Activated CD8-positive, alpha-beta T cell treated with anti-CD3 and anti-CD28 coated beads for 36 hours (primary cell): ENCODE results near the gene PHF23. TPM values are rescaled to one million over a fixed set of nuclear protein-coding genes. Genes with fewer than 3 reads are reported as not detected.

Source experiments
- ATAC-seq: fragments of 200-7000 bp; cut with Tn5 transposase; one replicate; pipeline ENCODE4 v1.10.0; 2021; ENCODE audit warnings: mild to moderate bottlenecking, moderate library complexity
- CTCF ChIA-PET: fragments of 350-600 bp; sonication (Branson Sonifier 250); formaldehyde crosslinking; loops from one replicate; lab custom pipeline; 2021; ENCODE audit warnings: antibody characterized with exemption; lab: Charles Lee
- POLR2A ChIA-PET: fragments of 350-600 bp; sonication (Branson Sonifier 250); formaldehyde crosslinking; loops from one replicate; lab custom pipeline; 2021; ENCODE audit warnings: antibody characterized with exemption; lab: Charles Lee
- DNase-seq: peaks from one replicate; pipeline ENCODE4 v3.0.0-alpha.2; 2020
- H3K27ac Mint-ChIP-seq: one replicate; pipeline ENCODE4 v1.8.0; 2021; ENCODE audit warnings: mild to moderate bottlenecking, mixed read lengths
- H3K27me3 Mint-ChIP-seq: one replicate; pipeline ENCODE4 v1.8.0; 2021; ENCODE audit warnings: mixed read lengths
- H3K36me3 Mint-ChIP-seq: one replicate; pipeline ENCODE4 v1.8.0; 2021; ENCODE audit warnings: low read depth, mixed read lengths
- H3K4me1 Mint-ChIP-seq: one replicate; pipeline ENCODE4 v1.8.0; 2021; ENCODE audit warnings: low read depth, mixed read lengths
- H3K4me3 Mint-ChIP-seq: one replicate; pipeline ENCODE4 v1.8.0; 2021; ENCODE audit warnings: mild to moderate bottlenecking, moderate library complexity, mixed read lengths
- H3K9me3 Mint-ChIP-seq: one replicate; pipeline ENCODE4 v1.8.0; 2021; ENCODE audit warnings: mixed read lengths
- intact Hi-C: fragments of 100-400 bp; cut with micrococcal nuclease; formaldehyde crosslinking; loops from one replicate; pipeline ENCODE4 v1.10.0; 2022
- total RNA-seq, 2 experiments: library from RNA; stranded (reverse); gene quantifications; one replicate each; pipeline ENCODE4 v1.2.3, GENCODE V29; 2021
- TF ChIP-seq, protein P1 (sequence below): fragments of 200-600 bp; IDR thresholded peaks from one replicate; pipeline ENCODE4 v1.8.0; 2022; ENCODE audit warnings: antibody characterized with exemption, mild to moderate bottlenecking

Gene PHF23
- total RNA-seq, 2 experiments from 2014 or later = 17.8 to 24.4 TPM

DNA sequence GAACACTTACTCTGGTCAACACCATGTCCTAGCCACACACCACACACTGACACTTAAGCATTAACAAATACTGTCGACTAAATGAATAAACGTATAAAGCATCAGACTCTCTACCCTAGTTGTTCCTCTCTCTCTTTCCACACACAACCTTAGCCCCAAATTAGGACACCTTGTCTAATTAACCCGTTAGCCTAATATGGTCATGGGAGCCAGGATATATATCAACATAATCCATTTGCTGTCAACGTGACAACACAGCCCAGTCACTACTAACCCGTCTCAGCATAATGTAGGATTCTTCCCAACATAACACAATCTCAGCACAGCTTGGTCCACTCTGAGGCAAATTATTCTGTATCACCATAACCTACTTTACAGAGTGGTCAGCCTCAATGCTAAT lies 7.1 kb downstream of the PHF23 start:
- Mint-ChIP-seq H3K4me3 (peak overlapping the region; percentile 99), H3K9me3 (no peaks in the 10 kb centered on the region), H3K27ac (peak overlapping the region; percentile 48), H3K27me3 (peaks cover 2% of the 10 kb centered on the region), H3K4me1 (peaks cover 51% of the 10 kb centered on the region), H3K36me3 (peaks cover 59% of the 10 kb centered on the region)
- POLR2A ChIA-PET = interaction anchor here (15.6 kb wide), 1 partner anchor 13 kb away, joined by 261 read pairs; the partner anchor contains the start of genes ACADVL and DLG4
- intact Hi-C loops = no loop called here
- CTCF ChIA-PET = interaction anchor here (4.3 kb wide), 1 partner anchor 12 kb away, joined by 22 read pairs; the partner anchor contains the start of genes ACADVL and DLG4
- ATAC-seq = no peak
- DNase-seq = no peak
- TF ChIP-seq, protein P1, sequence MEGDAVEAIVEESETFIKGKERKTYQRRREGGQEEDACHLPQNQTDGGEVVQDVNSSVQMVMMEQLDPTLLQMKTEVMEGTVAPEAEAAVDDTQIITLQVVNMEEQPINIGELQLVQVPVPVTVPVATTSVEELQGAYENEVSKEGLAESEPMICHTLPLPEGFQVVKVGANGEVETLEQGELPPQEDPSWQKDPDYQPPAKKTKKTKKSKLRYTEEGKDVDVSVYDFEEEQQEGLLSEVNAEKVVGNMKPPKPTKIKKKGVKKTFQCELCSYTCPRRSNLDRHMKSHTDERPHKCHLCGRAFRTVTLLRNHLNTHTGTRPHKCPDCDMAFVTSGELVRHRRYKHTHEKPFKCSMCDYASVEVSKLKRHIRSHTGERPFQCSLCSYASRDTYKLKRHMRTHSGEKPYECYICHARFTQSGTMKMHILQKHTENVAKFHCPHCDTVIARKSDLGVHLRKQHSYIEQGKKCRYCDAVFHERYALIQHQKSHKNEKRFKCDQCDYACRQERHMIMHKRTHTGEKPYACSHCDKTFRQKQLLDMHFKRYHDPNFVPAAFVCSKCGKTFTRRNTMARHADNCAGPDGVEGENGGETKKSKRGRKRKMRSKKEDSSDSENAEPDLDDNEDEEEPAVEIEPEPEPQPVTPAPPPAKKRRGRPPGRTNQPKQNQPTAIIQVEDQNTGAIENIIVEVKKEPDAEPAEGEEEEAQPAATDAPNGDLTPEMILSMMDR = no peak

DNA sequence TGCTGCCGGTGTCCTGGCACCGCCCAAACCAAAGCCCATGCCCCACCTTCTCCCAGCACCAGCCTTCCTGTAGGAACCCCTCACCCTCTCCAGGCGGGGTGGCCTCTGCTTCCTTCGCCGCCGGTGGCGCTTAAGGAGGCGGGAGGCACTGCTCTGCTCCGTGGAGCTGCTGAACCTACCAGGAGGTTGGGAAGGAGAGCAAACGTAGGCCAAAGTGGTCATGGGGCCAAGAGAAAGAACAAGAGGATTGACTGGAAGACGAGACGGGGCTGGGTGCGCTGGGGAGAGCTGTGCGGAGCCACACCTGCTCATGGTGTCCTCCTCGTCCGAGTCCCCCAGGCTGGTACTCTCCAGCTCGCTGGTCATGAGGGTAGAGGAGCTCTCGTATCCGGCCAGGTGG lies 9.8 kb downstream of the PHF23 start:
- H3K4me1 Mint-ChIP-seq = peaks cover 30% of the 10 kb centered on the region
- CTCF ChIA-PET = interaction anchor here (1.3 kb wide), 1 partner anchor 9 kb away, joined by 6 read pairs; no protein-coding TSS in a partner anchor

DNA sequence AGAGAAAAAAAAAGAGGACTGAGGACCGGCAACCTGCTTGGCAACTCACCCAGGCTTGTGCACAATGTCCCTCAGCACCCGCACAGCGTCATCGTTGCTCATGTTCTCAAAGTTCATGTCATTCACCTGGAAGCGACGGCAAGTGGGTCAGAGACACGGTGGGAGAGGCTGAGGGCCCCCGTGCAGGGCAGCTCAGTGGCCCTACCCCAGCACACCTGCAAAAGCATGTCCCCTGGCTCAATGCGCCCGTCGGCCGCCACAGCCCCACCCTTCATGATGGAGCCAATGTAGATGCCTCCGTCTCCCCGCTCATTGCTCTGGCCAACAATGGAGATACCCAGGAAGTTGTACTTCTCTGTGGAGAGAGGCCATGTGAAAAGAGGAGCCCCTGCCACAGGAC lies 10.3 kb downstream of the PHF23 start:
- no peak overlapping the region for H3K4me3 Mint-ChIP-seq
- no peaks in the 10 kb centered on the region for H3K9me3 Mint-ChIP-seq
- POLR2A ChIA-PET = interaction anchor here (1.4 kb wide), 1 partner anchor 85 kb away, joined by 5 read pairs; no protein-coding TSS in a partner anchor
- no peak overlapping the region for H3K27ac Mint-ChIP-seq
- TF ChIP-seq, protein P1 = no peak
- DNase-seq = no peak
- intact Hi-C loops = no loop called here
- H3K4me1 Mint-ChIP-seq = peaks cover 28% of the 10 kb centered on the region
- no peaks in the 10 kb centered on the region for H3K27me3 Mint-ChIP-seq
- H3K36me3 Mint-ChIP-seq = peaks cover 42% of the 10 kb centered on the region
- CTCF ChIA-PET = no interaction called here
- ATAC-seq = no peak

More for the DNA sequence above, 9.8 kb downstream of the PHF23 start:
- no peak overlapping the region for H3K4me3 Mint-ChIP-seq
- peaks cover 41% of the 10 kb centered on the region for H3K36me3 Mint-ChIP-seq
- DNase-seq = no peak
- no peak overlapping the region for H3K27ac Mint-ChIP-seq
- peaks cover 2% of the 10 kb centered on the region for H3K27me3 Mint-ChIP-seq
- POLR2A ChIA-PET = interaction anchor here (1.4 to 15.6 kb wide), 2 partner anchors 10 to 85 kb away, joined by 5 to 261 read pairs; partner anchors contain the start of genes ACADVL and DLG4
- no peak for ATAC-seq
- intact Hi-C loops = no loop called here
- TF ChIP-seq, protein P1 = no peak
- no peaks in the 10 kb centered on the region for H3K9me3 Mint-ChIP-seq

DNA sequence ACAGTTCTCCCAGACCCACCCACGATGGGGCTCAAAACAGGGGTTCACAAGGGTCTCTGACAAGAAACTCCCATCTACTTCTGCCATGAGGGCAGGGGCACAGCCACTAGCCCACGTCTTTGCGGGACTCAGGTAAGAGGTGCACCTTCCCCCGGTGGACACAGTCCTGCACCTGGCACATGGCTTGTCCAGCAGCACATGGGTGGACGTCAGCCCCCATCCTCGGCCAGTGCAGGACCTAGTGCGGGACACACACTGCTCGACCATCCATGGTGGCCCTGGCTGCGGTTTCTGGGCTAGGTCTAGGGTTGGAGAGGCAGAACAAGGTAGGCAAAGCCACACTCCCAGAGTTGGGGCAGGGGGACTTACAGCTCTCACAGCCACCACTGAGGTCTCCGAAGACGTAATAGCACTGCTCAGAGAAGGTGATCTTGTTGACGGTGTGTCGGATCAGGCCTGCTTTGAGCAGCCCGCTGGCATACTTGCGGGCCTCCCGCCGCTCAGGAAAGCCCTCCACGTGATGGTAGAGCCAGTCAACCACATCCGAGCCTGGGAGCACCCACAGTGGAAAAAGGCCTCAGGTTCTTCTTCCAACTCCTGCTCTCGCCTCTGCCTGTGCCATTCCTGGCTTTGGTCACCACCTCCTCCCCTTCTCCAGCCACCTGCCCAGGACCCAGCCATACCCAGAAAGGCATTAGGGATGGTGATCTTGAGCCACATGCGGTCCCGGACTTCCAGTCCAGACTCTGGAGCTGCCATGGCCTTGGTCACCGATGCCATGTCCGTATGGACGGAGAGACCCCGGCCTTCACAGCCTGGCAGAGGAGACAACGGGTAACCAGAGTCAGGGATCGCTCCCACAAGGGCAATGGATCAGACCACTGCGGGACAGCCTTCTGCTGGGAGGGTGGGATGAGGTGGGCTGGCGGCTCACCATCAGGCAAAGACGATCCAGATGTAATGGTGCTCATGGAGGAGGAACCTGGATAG lies 12.2 kb downstream of the PHF23 start:
- POLR2A ChIA-PET = no interaction called here
- Mint-ChIP-seq H3K36me3 (peaks cover 42% of the 10 kb centered on the region), H3K4me1 (peaks cover 18% of the 10 kb centered on the region), H3K27ac (no peak overlapping the region), H3K9me3 (no peaks in the 10 kb centered on the region), H3K4me3 (no peak overlapping the region), H3K27me3 (no peaks in the 10 kb centered on the region)
- CTCF ChIA-PET = no interaction called here
- no peak for ATAC-seq
- TF ChIP-seq, protein P1 = no peak
- DNase-seq = no peak
- intact Hi-C loops = no loop called here
